ENCODE results near the gene CHRNA7.

DNA sequence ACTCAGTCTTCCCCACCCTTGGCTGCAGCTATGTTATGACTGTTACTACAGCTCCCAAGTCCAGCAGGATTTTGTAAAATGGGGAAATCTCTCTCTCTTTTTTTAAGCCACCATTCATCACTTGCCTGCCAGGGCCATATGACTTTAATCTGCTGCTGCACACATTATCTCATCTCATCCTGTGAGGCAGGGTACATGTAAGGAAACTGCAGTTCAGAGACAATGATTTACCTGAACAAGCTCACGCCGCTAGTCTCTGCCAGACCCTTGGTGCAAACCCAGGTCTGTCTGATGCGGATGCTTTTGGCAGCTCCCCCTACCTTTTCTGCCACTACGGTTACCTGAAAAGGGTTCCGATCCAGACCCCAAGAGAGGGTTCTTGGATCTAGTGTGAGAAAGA, 78.3 kb downstream of the CHRNA7 start:
- TF ChIP-seq, protein P1, sequence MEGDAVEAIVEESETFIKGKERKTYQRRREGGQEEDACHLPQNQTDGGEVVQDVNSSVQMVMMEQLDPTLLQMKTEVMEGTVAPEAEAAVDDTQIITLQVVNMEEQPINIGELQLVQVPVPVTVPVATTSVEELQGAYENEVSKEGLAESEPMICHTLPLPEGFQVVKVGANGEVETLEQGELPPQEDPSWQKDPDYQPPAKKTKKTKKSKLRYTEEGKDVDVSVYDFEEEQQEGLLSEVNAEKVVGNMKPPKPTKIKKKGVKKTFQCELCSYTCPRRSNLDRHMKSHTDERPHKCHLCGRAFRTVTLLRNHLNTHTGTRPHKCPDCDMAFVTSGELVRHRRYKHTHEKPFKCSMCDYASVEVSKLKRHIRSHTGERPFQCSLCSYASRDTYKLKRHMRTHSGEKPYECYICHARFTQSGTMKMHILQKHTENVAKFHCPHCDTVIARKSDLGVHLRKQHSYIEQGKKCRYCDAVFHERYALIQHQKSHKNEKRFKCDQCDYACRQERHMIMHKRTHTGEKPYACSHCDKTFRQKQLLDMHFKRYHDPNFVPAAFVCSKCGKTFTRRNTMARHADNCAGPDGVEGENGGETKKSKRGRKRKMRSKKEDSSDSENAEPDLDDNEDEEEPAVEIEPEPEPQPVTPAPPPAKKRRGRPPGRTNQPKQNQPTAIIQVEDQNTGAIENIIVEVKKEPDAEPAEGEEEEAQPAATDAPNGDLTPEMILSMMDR (IDR thresholded peaks at IDR 0.05; ENCODE audit: borderline replicate concordance, extremely low read depth, low read length, poor library complexity, severe bottlenecking): no peak
- TF ChIP-seq EZH2 (IDR thresholded peaks at IDR 0.05; ENCODE audit: borderline replicate concordance, low read depth, low read length, severe bottlenecking): no peak
